Adrenal gland (tissue), 12 donors: Measurements from ENCODE around the gene COASY. TPM values are rescaled to one million over a fixed set of nuclear protein-coding genes. Genes with fewer than 3 reads are reported as not detected.

Source experiments
- DNase-seq, 7 donors: peaks; one replicate each; pipeline ENCODE4 v3.0.0-alpha.2; 2019 to 2020
- H3K27ac ChIP-seq, 5 donors: fragments of 200-600 bp; sonication (generic) in 4 of 5; 1 replicate in 3 of 5; 2 replicates in 2 of 5; pipeline versions ENCODE4 v1.5.1 to v1.8.0; 2016 to 2020; ENCODE audit warnings: mild to moderate bottlenecking in 1 of 5
- H3K27me3 ChIP-seq: fragments of 200-600 bp; 2 replicates; pipeline ENCODE4 v1.8.0; 2021
- H3K36me3 ChIP-seq, 2 donors: fragments of 200-600 bp; replicated peaks in 1 of 2; 1 replicate in 1 of 2; 2 replicates in 1 of 2; pipeline versions ENCODE4 v1.5.1 to v1.8.0; 2018 to 2022
- H3K4me1 ChIP-seq, 2 donors: fragments of 200-600 bp; replicated peaks in 1 of 2; 1 replicate in 1 of 2; 2 replicates in 1 of 2; pipeline versions ENCODE4 v1.5.1 to v1.8.0; 2018 to 2021
- H3K4me3 ChIP-seq, 4 donors: fragments of 200-600 bp; sonication (generic) in 3 of 4; one replicate each; pipeline ENCODE4 v1.5.1; 2016 to 2018
- H3K9me3 ChIP-seq, 3 donors: fragments of 200-600 bp; sonication (generic) in 1 of 3; replicated peaks in 1 of 3; 1 replicate in 2 of 3; 2 replicates in 1 of 3; pipeline versions ENCODE4 v1.5.1 to v1.8.0; 2016 to 2021
- CTCF ChIP-seq, 6 experiments: fragments of 450-650 bp in 4 of 6; fragments of 200-600 bp in 2 of 6; sonication (generic) in 1 of 6; IDR thresholded peaks; 1 replicate in 5 of 6; 2 replicates in 1 of 6; pipeline versions ENCODE4 v1.5.1 to v1.8.0; 2016 to 2021; ENCODE audit warnings: antibody characterized with exemption in 6 of 6, mild to moderate bottlenecking in 2 of 6, moderate library complexity in 1 of 6
- POLR2A ChIP-seq, 2 donors: fragments of 450-650 bp; IDR thresholded peaks; one replicate each; pipeline ENCODE4 v1.6.1; 2017; ENCODE audit warnings: antibody characterized with exemption in 2 of 2, mild to moderate bottlenecking in 2 of 2, moderate library complexity in 1 of 2
- WGBS, 4 donors: extraction: QIAGEN DNeasy Blood & Tissue Kit in 2 of 4; methylation state at CpG; one replicate each; pipeline versions ENCODE4 v1.1.5 to v1.1.7; 2013 to 2017; 5-methylcytosine and 5-hydroxymethylcytosine counted together
- intact Hi-C, 2 donors: fragments of 100-400 bp; cut with DNase I; formaldehyde crosslinking; loops; one replicate each; pipeline versions ENCODE4 v1.14.1 to v1.15.0; 2022 to 2023
- polyA plus RNA-seq, 3 donors: library from polyadenylated mRNA; stranded (reverse); fragments of 200-250 nt in 2 of 3; fragments of 350-450 nt in 1 of 3; fragmentation: Illumina TruSeq in 1 of 3; extraction: RNeasy Lipid Tissue Mini Kit (QIAGEN cat#74804) in 1 of 3; gene quantifications; one replicate each; pipeline ENCODE4 v1.2.3, GENCODE V29; 2013 to 2014
- total RNA-seq, 9 donors: library from RNA; depleted of rRNA in 4 of 9; stranded (reverse); fragments of >200 nt in 4 of 9; fragments of 120-200 nt in 1 of 9; fragmentation: NEBNext Ultra II Directional in 1 of 9; extraction: Animal tissue kit (Norgen Biotek cat#: 25700) in 1 of 9; gene quantifications; one replicate each; pipeline versions ENCODE4 v1.1.0 to v1.2.4, GENCODE V29; 2013 to 2023
- donor health status: healthy with polysubstance abuse.
- donor health status: Bipolar disorder and iron deficiency.
- donor health status: DM: yes; HTN: yes; CAD: no.
- donor health status: DM: no; HTN: no; CAD: no.
- donor health status: DM: no; HTN: no; CAD: no.
- donor health status: DM: yes; HTN: yes; CAD: no.

The COASY gene
- total and polyA plus RNA-seq, 12 donors, result 46.8 to 192 (median 91.8) TPM

GRCh38 chr17:42553161-42553818 lies 8.7 kb upstream of the COASY start:
- Histone ChIP-seq H3K4me3 (peak overlapping the region in 1 of 4 donors; percentile 69), H3K4me1 (peaks cover 23 to 26% of the 10 kb centered on the region in 2 donors), H3K27me3 (no peaks in the 10 kb centered on the region), H3K36me3 (no peaks in the 10 kb centered on the region), H3K9me3 (no peaks in the 10 kb centered on the region), H3K27ac (peak overlapping the region in 1 of 5 donors; percentile 91)
- 73 to 78% (median 76%) methylated on average over 35 to 45 of the region's 45 CpGs for WGBS, 4 donors
- intact Hi-C loops, result no loop called here
- no peak for TF ChIP-seq CTCF (IDR thresholded peaks at IDR 0.05)
- TF ChIP-seq POLR2A (IDR thresholded peaks at IDR 0.05), result no peak
- DNase-seq, result peak in 1 of 7 donors; percentile 49

DNA sequence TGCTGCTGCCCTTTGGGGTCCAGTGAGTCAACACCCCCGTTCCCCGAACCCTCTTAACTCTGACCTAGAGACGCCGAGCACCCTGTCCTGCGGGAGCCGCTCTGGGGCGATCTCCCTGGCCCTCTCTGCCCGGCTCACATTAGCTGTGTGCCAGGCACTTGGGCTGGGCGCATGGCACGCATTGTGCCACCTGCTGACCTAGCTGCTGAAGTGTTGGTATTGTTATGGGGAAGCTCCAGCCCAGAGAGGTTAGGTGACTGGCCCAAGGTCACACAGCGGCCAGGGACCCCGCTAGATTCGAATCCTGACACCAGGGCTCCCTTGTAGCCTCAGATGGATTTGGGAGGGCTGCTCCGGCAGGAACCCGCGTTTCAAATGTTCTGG lies 8.1 kb upstream of the COASY start:
- H3K36me3 ChIP-seq, result no peaks in the 10 kb centered on the region
- intact Hi-C loops, result no loop called here
- H3K4me1 ChIP-seq, result peaks cover 17 to 21% of the 10 kb centered on the region in 2 donors
- WGBS, 4 donors, result 32 to 60% (median 46%) methylated on average over 7 to 16 of the region's 16 CpGs
- H3K9me3 ChIP-seq, result no peaks in the 10 kb centered on the region
- no peak for TF ChIP-seq CTCF (IDR thresholded peaks at IDR 0.05)
- no peak for TF ChIP-seq POLR2A (IDR thresholded peaks at IDR 0.05)
- DNase-seq, result peak in 3 of 7 donors; percentile 40 to 45 (median 44)
- peak overlapping the region in 3 of 4 donors; percentile 55 to 69 (median 65) for H3K4me3 ChIP-seq
- H3K27ac ChIP-seq, result peak overlapping the region in 3 of 5 donors; percentile 79 to 91 (median 85)
- H3K27me3 ChIP-seq, result no peaks in the 10 kb centered on the region

DNA sequence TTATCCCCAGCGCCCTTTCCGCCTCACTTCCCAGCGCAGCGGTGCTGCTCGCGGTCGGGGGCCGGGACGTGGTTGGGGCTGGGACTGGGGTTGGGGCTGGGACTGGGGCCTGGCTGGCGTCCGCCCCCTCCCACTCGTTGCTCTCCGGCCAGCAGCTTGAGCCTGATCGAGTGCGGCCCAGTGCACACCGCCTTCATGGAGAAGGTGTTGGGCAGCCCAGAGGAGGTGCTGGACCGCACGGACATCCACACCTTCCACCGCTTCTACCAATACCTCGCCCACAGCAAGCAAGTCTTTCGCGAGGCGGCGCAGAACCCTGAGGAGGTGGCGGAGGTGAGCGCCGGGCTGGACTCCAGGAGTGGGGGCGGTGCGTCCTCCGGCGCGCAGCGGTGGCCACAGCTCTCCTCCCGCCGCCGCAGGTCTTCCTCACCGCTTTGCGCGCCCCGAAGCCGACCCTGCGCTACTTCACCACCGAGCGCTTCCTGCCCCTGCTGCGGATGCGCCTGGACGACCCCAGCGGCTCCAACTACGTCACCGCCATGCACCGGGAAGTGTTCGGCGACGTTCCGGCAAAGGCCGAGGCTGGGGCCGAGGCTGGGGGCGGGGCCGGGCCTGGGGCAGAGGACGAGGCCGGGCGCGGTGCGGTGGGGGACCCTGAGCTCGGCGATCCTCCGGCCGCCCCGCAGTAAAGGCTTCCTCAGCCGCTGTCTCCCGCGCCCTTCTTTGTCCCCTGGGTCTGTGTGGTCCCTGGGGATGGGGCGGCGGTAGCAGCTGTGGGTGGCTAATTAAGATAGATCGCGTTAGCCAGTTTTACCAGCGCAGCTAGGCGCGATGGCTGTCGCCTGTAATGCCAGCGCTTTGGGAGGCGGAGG lies 7.5 kb upstream of the COASY start:
- 0 to 1% (median 1%) methylated on average over 20 to 82 of the region's 82 CpGs for WGBS, 4 donors

More for the DNA sequence above, 7.5 kb upstream of the COASY start:
- H3K4me3 ChIP-seq, result peak overlapping the region; percentile 41 to 69 (median 60)
- H3K27me3 ChIP-seq, result no peaks in the 10 kb centered on the region
- DNase-seq, result peak; percentile 80 to 92 (median 86)
- H3K9me3 ChIP-seq, result no peaks in the 10 kb centered on the region
- peaks cover 17 to 21% of the 10 kb centered on the region in 2 donors for H3K4me1 ChIP-seq
- peak overlapping the region in 4 of 5 donors; percentile 59 to 91 (median 82) for H3K27ac ChIP-seq
- TF ChIP-seq POLR2A (IDR thresholded peaks at IDR 0.05) (peak; percentile 2 to 72), CTCF (IDR thresholded peaks at IDR 0.05) (no peak)
- no peaks in the 10 kb centered on the region for H3K36me3 ChIP-seq
- intact Hi-C loops, result no loop called here
